CD8-positive, alpha-beta memory T cell (primary cell): ENCODE data around the gene DUSP15. TPM values are rescaled to one million over a fixed set of nuclear protein-coding genes. Genes with fewer than 3 reads are reported as not detected.

Experiments
- CTCF ChIA-PET: fragments of 350-600 bp; sonication (Branson Sonifier 250); formaldehyde crosslinking; loops from one replicate; lab custom pipeline; 2021; ENCODE audit warnings: antibody characterized with exemption; lab: Charles Lee
- POLR2A ChIA-PET: fragments of 350-600 bp; sonication (Branson Sonifier 250); formaldehyde crosslinking; loops from one replicate; lab custom pipeline; 2021; ENCODE audit warnings: antibody characterized with exemption; lab: Charles Lee
- DNase-seq, 5 donors: peaks; one replicate each; pipeline versions ENCODE4 v3.0.0 to v3.0.0-alpha.2; 2020 to 2022; ENCODE audit warnings: mixed read lengths in 1 of 5
- H3K27ac ChIP-seq: one replicate; pipeline ENCODE4 v1.7.0; 2013; ENCODE audit warnings: low read depth, mild to moderate bottlenecking, low read length, moderate library complexity
- H3K27me3 ChIP-seq: 2 replicates; pipeline ENCODE4 v1.7.0; 2013; ENCODE audit warnings: low read length, mild to moderate bottlenecking; ENCODE audit not compliant: insufficient read depth, poor library complexity, severe bottlenecking
- H3K36me3 ChIP-seq: 2 replicates; pipeline ENCODE4 v1.7.0; 2013; ENCODE audit warnings: mild to moderate bottlenecking, low read length, moderate library complexity; ENCODE audit not compliant: insufficient read depth
- H3K4me1 ChIP-seq: 2 replicates; pipeline ENCODE4 v1.7.0; 2013; ENCODE audit warnings: mild to moderate bottlenecking, low read length, moderate library complexity; ENCODE audit not compliant: insufficient read depth
- H3K4me3 ChIP-seq: 2 replicates; pipeline ENCODE4 v1.7.0; 2013; ENCODE audit warnings: mild to moderate bottlenecking, low read length
- H3K9me3 ChIP-seq: 2 replicates; pipeline ENCODE4 v1.7.0; 2013; ENCODE audit warnings: mild to moderate bottlenecking, low read length
- H3K27ac Mint-ChIP-seq, 8 donors: one replicate each; pipeline ENCODE4 v1.8.0; 2020 to 2021; ENCODE audit warnings: mixed read lengths in 8 of 8, mild to moderate bottlenecking in 6 of 8, inconsistent platforms in 3 of 8, moderate library complexity in 3 of 8
- H3K27me3 Mint-ChIP-seq, 2 donors: one replicate each; pipeline ENCODE4 v1.8.0; 2020 to 2021; ENCODE audit warnings: mixed read lengths in 2 of 2, mild to moderate bottlenecking in 1 of 2, moderate library complexity in 1 of 2
- H3K36me3 Mint-ChIP-seq, 3 donors: one replicate each; pipeline ENCODE4 v1.8.0; 2020 to 2021; ENCODE audit warnings: mixed read lengths in 3 of 3, inconsistent platforms in 1 of 3, mild to moderate bottlenecking in 1 of 3
- H3K4me1 Mint-ChIP-seq, 3 donors: one replicate each; pipeline ENCODE4 v1.8.0; 2020 to 2021; ENCODE audit warnings: mixed read lengths in 3 of 3, inconsistent platforms in 1 of 3, mild to moderate bottlenecking in 1 of 3
- H3K4me3 Mint-ChIP-seq, 7 donors: one replicate each; pipeline ENCODE4 v1.8.0; 2020 to 2021; ENCODE audit warnings: mixed read lengths in 7 of 7, mild to moderate bottlenecking in 6 of 7, moderate library complexity in 4 of 7, inconsistent platforms in 2 of 7
- H3K9me3 Mint-ChIP-seq, 5 donors: one replicate each; pipeline ENCODE4 v1.8.0; 2020 to 2022; ENCODE audit warnings: mixed read lengths in 5 of 5, mild to moderate bottlenecking in 3 of 5, moderate library complexity in 2 of 5, inconsistent platforms in 1 of 5
- polyA plus RNA-seq: library from polyadenylated mRNA; unstranded; fragments of 300-500 nt; fragmentation: Illumina TruSeq; gene quantifications from one replicate; pipeline ENCODE4 v1.2.3, GENCODE V29; 2021
- total RNA-seq, 2 experiments: library from RNA; stranded (reverse); gene quantifications; one replicate each; pipeline ENCODE4 v1.2.3, GENCODE V29; 2021

The DUSP15 gene
- total and polyA plus RNA-seq, 3 experiments from 2014 or later: not detected

- peaks cover 11% of the 10 kb centered on the region for H3K4me1 ChIP-seq
- H3K9me3 Mint-ChIP-seq: peaks cover 0 to 3% (median 0%) of the 10 kb centered on the region in 5 donors
- H3K27me3 Mint-ChIP-seq: peaks cover 36 to 43% of the 10 kb centered on the region in 2 donors
- DNase-seq: no peak
- CTCF ChIA-PET: interaction anchor here (1.4 kb wide), 1 partner anchor 83 kb away, joined by 3 read pairs; the partner anchor contains the start of gene PDRG1
- H3K27ac Mint-ChIP-seq: no peak overlapping the region
- H3K27ac ChIP-seq: no peak overlapping the region
- H3K4me3 ChIP-seq: no peak overlapping the region
- POLR2A ChIA-PET: no interaction called here
- H3K36me3 Mint-ChIP-seq: peaks cover 0 to 2% (median 0%) of the 10 kb centered on the region in 3 donors
- no peaks in the 10 kb centered on the region for H3K9me3 ChIP-seq
- H3K27me3 ChIP-seq: peaks cover 24% of the 10 kb centered on the region
- H3K36me3 ChIP-seq: no peaks in the 10 kb centered on the region
- peaks cover 9 to 15% (median 14%) of the 10 kb centered on the region in 3 donors for H3K4me1 Mint-ChIP-seq
- H3K4me3 Mint-ChIP-seq: peak overlapping the region; percentile 77 to 91 (median 88)
These were observed 1.3 kb downstream of the DUSP15 start for GRCh38 chr20:31868853-31869672.

GRCh38 chr20:31866221-31866620 lies 4.1 kb downstream of the DUSP15 start:
- Histone ChIP-seq H3K27ac (no peak overlapping the region), H3K36me3 (no peaks in the 10 kb centered on the region), H3K9me3 (no peaks in the 10 kb centered on the region), H3K27me3 (peaks cover 21% of the 10 kb centered on the region), H3K4me3 (no peak overlapping the region), H3K4me1 (peaks cover 11% of the 10 kb centered on the region)
- POLR2A ChIA-PET: no interaction called here
- Mint-ChIP-seq H3K27ac (no peak overlapping the region), H3K27me3 (peaks cover 27 to 29% of the 10 kb centered on the region in 2 donors), H3K9me3 (peaks cover 0 to 3% (median 0%) of the 10 kb centered on the region in 5 donors), H3K4me3 (peak overlapping the region in 1 of 7 donors; percentile 17), H3K36me3 (peaks cover 0 to 2% (median 0%) of the 10 kb centered on the region in 3 donors), H3K4me1 (peaks cover 14 to 20% (median 14%) of the 10 kb centered on the region in 3 donors)
- CTCF ChIA-PET: no interaction called here
- DNase-seq: no peak

- H3K27ac ChIP-seq: no peak overlapping the region
- H3K4me3 ChIP-seq: no peak overlapping the region
- no peaks in the 10 kb centered on the region for H3K9me3 ChIP-seq
- ChIA-PET POLR2A (no interaction called here), CTCF (interaction anchor here (0.9 to 1.3 kb wide), 2 partner anchors 12 to 87 kb away, joined by 3 read pairs; partner anchors contain the start of gene PDRG1)
- no peaks in the 10 kb centered on the region for H3K36me3 ChIP-seq
- peaks cover 4 to 22% (median 7%) of the 10 kb centered on the region in 3 donors for H3K4me1 Mint-ChIP-seq
- peaks cover 21 to 27% of the 10 kb centered on the region in 2 donors for H3K27me3 Mint-ChIP-seq
- no peak for DNase-seq
- peaks cover 11% of the 10 kb centered on the region for H3K27me3 ChIP-seq
- H3K27ac Mint-ChIP-seq: peak overlapping the region in 1 of 8 donors; percentile 36
- peaks cover 0 to under 1% (median 0%) of the 10 kb centered on the region in 3 donors for H3K36me3 Mint-ChIP-seq
- H3K4me3 Mint-ChIP-seq: no peak overlapping the region
- H3K9me3 Mint-ChIP-seq: peaks cover 0 to 1% (median 0%) of the 10 kb centered on the region in 5 donors
- peaks cover 11% of the 10 kb centered on the region for H3K4me1 ChIP-seq
These were observed 5.6 kb downstream of the DUSP15 start for GRCh38 chr20:31864521-31865400.

GRCh38 chr20:31863296-31864085 lies 6.8 kb downstream of the DUSP15 start:
- H3K27me3 ChIP-seq: no peaks in the 10 kb centered on the region
- no peak overlapping the region for H3K27ac Mint-ChIP-seq
- peaks cover 0 to 17% (median 5%) of the 10 kb centered on the region in 3 donors for H3K4me1 Mint-ChIP-seq
- H3K4me3 ChIP-seq: no peak overlapping the region
- no peaks in the 10 kb centered on the region for H3K9me3 ChIP-seq
- H3K27ac ChIP-seq: no peak overlapping the region
- ChIA-PET POLR2A (no interaction called here), CTCF (interaction anchor here (1.1 to 1.6 kb wide), 2 partner anchors 11 to 17 kb away, joined by 4 read pairs; no protein-coding TSS in a partner anchor)
- H3K36me3 Mint-ChIP-seq: no peaks in the 10 kb centered on the region
- H3K4me1 ChIP-seq: peaks cover 7% of the 10 kb centered on the region
- H3K9me3 Mint-ChIP-seq: no peaks in the 10 kb centered on the region
- H3K36me3 ChIP-seq: no peaks in the 10 kb centered on the region
- H3K27me3 Mint-ChIP-seq: peaks cover 13 to 16% of the 10 kb centered on the region in 2 donors
- no peak for DNase-seq
- peak overlapping the region in 1 of 7 donors; percentile 8 for H3K4me3 Mint-ChIP-seq

GRCh38 chr20:31862506-31862905 lies 7.8 kb downstream of the DUSP15 start:
- peaks cover 0 to 17% (median 5%) of the 10 kb centered on the region in 3 donors for H3K4me1 Mint-ChIP-seq
- H3K9me3 Mint-ChIP-seq: no peaks in the 10 kb centered on the region
- POLR2A ChIA-PET: no interaction called here

GRCh38 chr20:31862157-31862470 lies 8.2 kb downstream of the DUSP15 start:
- Histone ChIP-seq H3K4me1 (peaks cover 7% of the 10 kb centered on the region), H3K27me3 (peaks cover 9% of the 10 kb centered on the region), H3K4me3 (no peak overlapping the region), H3K36me3 (no peaks in the 10 kb centered on the region), H3K27ac (no peak overlapping the region), H3K9me3 (no peaks in the 10 kb centered on the region)
- Mint-ChIP-seq H3K9me3 (no peaks in the 10 kb centered on the region), H3K4me1 (peaks cover 0 to 17% (median 5%) of the 10 kb centered on the region in 3 donors), H3K36me3 (no peaks in the 10 kb centered on the region), H3K27ac (no peak overlapping the region), H3K27me3 (peaks cover 9 to 13% of the 10 kb centered on the region in 2 donors), H3K4me3 (peak overlapping the region; percentile 41 to 89 (median 52))
- DNase-seq: no peak
- ChIA-PET POLR2A (no interaction called here), CTCF (interaction anchor here (1.1 to 1.6 kb wide), 2 partner anchors 10 to 15 kb away, joined by 4 read pairs; no protein-coding TSS in a partner anchor)

More at GRCh38 chr20:31862506-31862905, 7.8 kb downstream of the DUSP15 start:
- H3K4me1 ChIP-seq: peaks cover 7% of the 10 kb centered on the region
- DNase-seq: no peak
- Mint-ChIP-seq H3K27ac (peak overlapping the region in 1 of 8 donors; percentile 90), H3K27me3 (peaks cover 11 to 13% of the 10 kb centered on the region in 2 donors), H3K4me3 (peak overlapping the region in 3 of 7 donors; percentile 35 to 74 (median 41)), H3K36me3 (no peaks in the 10 kb centered on the region)
- peaks cover 7% of the 10 kb centered on the region for H3K27me3 ChIP-seq
- H3K9me3 ChIP-seq: no peaks in the 10 kb centered on the region
- no peak overlapping the region for H3K27ac ChIP-seq
- CTCF ChIA-PET: interaction anchor here (1.1 to 1.6 kb wide), 2 partner anchors 10 to 16 kb away, joined by 4 read pairs; no protein-coding TSS in a partner anchor
- H3K36me3 ChIP-seq: no peaks in the 10 kb centered on the region
- H3K4me3 ChIP-seq: no peak overlapping the region
